ENCODE results near the gene KDM2A.

Gene KDM2A

GRCh38 chr11:67302571-67303131 is 183.6 kb downstream of the KDM2A start:
- no peak for TF ChIP-seq CTCF (IDR thresholded peaks at IDR 0.05; ENCODE audit: extremely low read depth, insufficient read depth, missing control alignments)
- DNase-seq (ENCODE audit: low spot score): no peak
- in situ Hi-C loops (cut with MboI; ENCODE audit: low pct_unique_long_range_greater_than_20kb, low sequenced_read_pairs, unreplicated experiment): no loop called here

DNA sequence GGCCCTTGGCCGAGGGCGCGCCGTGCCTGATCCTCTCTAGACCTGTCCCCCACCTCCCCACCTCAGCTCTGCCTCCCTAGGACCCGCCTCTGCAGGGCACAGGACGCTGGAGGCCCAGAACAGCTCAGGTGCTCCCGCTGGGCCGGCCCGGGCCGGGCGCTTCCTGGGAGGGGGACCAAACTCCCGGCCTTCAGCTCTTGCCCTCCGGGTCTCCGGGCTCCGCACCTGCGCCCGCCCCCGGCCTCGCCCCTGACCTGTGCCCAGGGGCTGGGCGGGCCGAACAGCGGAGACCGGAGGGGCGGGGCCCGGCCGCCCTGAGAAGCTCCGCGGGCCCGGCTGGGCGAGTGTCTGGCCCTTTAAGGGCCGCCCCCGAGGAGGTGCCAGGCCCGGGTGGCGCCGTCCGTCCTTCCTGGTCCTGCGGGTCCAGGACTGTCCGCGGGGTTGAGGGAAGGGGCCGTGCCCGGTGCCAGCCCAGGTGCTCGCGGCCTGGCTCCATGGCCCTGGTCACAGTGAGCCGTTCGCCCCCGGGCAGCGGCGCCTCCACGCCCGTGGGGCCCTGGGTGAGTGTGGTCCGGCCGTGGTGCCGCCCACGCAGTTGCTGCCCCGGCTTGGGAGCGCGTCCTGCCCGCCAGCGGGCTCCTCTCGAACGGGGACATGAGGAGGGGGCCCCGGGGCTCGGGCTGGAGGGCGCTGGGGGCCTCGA is 184.2 kb downstream of the KDM2A start, which contains the start of gene SSH3:
TSS of gene SSH3 (plus strand) at position 399 of the 703 bp plus-strand sequence. CDS start at position 495, 96 bp downstream.
- DNase-seq (ENCODE audit: low spot score): no peak
- in situ Hi-C loops (cut with MboI; ENCODE audit: low pct_unique_long_range_greater_than_20kb, low sequenced_read_pairs, unreplicated experiment): no loop called here
- no peak for TF ChIP-seq CTCF (IDR thresholded peaks at IDR 0.05; ENCODE audit: extremely low read depth, insufficient read depth, missing control alignments)

GRCh38 chr11:67303835-67304411 is 184.9 kb downstream of the KDM2A start:
- no peak for DNase-seq (ENCODE audit: low spot score)
- TF ChIP-seq CTCF (IDR thresholded peaks at IDR 0.05; ENCODE audit: extremely low read depth, insufficient read depth, missing control alignments): no peak
- in situ Hi-C loops (cut with MboI; ENCODE audit: low pct_unique_long_range_greater_than_20kb, low sequenced_read_pairs, unreplicated experiment): no loop called here

DNA sequence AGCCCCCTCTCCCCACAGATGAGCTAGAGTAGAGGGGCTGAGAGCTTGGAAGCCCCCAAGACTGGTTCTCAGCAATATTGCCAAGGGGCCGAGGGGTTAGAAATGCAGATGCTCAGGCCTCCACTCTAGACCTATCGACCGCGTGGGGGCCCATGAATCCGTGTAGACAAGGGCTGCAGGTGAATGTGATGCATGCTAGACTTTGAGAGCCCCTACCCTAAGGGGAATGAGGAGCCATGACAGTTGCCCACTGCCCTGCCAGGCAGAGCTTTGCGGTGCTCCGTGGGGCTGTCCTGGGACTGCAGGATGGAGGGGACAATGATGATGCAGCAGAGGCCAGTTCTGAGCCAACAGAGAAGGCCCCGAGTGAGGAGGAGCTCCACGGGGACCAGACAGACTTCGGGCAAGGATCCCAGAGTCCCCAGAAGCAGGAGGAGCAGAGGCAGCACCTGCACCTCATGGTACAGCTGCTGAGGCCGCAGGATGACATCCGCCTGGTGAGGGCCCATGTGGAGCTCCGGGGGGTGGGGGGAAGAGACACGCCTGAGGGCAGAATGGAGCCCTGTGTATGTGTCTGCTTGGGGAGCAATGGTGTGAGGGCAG is 185.5 kb downstream of the KDM2A start:
- no peak for DNase-seq (ENCODE audit: low spot score)
- in situ Hi-C loops (cut with MboI; ENCODE audit: low pct_unique_long_range_greater_than_20kb, low sequenced_read_pairs, unreplicated experiment): no loop called here
- no peak for TF ChIP-seq CTCF (IDR thresholded peaks at IDR 0.05; ENCODE audit: extremely low read depth, insufficient read depth, missing control alignments)

DNA sequence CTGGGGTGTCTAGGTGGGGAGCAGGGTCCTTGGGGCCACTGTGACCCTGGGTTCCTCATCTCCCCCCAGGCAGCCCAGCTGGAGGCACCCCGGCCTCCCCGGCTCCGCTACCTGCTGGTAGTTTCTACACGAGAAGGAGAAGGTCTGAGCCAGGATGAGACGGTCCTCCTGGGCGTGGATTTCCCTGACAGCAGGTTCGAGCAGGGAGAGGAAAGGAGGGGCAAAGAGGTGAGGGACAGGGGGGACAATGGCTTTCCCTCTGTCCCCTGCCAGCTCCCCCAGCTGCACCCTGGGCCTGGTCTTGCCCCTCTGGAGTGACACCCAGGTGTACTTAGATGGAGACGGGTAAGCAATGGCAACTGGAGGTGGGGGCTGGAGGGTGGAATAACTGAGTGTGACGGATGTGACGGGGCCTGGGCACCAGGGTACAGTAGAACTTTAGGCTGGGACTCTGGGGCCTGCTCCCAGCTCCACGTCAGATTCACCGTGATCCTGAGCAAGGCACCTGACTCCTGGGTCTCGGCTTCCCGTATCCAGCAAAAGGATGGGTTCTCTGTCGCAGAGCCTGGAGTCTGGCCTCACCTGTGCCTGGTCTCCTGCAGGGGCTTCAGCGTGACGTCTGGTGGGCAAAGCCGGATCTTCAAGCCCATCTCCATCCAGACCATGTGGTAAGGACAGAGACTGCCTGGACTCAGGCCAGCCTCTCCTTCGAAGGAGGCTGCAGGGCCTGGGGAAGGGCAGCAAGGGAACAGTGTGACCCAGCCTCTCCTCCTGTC is 187.9 kb downstream of the KDM2A start:
- no peak for TF ChIP-seq CTCF (IDR thresholded peaks at IDR 0.05; ENCODE audit: extremely low read depth, insufficient read depth, missing control alignments)
- in situ Hi-C loops (cut with MboI; ENCODE audit: low pct_unique_long_range_greater_than_20kb, low sequenced_read_pairs, unreplicated experiment): no loop called here
- DNase-seq (ENCODE audit: low spot score): no peak

GRCh38 chr11:67307545-67308001 is 188.5 kb downstream of the KDM2A start:
- in situ Hi-C loops (cut with MboI; ENCODE audit: low pct_unique_long_range_greater_than_20kb, low sequenced_read_pairs, unreplicated experiment): no loop called here
- DNase-seq (ENCODE audit: low spot score): no peak
- TF ChIP-seq CTCF (IDR thresholded peaks at IDR 0.05; ENCODE audit: extremely low read depth, insufficient read depth, missing control alignments): no peak
